GM12878 (cell line): ENCODE measurements around the gene IFITM2. TPM values are rescaled to one million over a fixed set of nuclear protein-coding genes. Genes with fewer than 3 reads are reported as not detected.

Source experiments
- ATAC-seq: fragments of 200-7000 bp; cut with Tn5 transposase; 3 replicates; pipeline ENCODE4 v1.9.1; 2020; ENCODE audit warnings: mild to moderate bottlenecking, moderate library complexity
- BruUV-seq: library from RNA; stranded (reverse); fragments of 400-500 nt; replicated peaks from 2 replicates; lab custom pipeline; 2021; lab: Mats Ljungman, UMichigan
- CTCF ChIA-PET: fragments of 300-600 bp; sonication (Branson Sonifier 250); formaldehyde crosslinking; extraction: SDS; loops from one replicate; lab custom pipeline; 2021; ENCODE audit warnings: inconsistent platforms; lab: Yijun Ruan, JAX
- POLR2A ChIA-PET: fragments of 350-600 bp; formaldehyde crosslinking; extraction: SDS; loops from one replicate; lab custom pipeline; 2021; ENCODE audit warnings: inconsistent platforms; lab: Charles Lee
- RAD21 ChIA-PET: fragments of 300-600 bp; sonication (Branson Sonifier 250); formaldehyde crosslinking; loops from one replicate; lab custom pipeline; 2023; ENCODE audit warnings: antibody characterized with exemption; ENCODE audit not compliant: unreplicated experiment; lab: Charles Lee
- SMC1A ChIA-PET: fragments of 300-600 bp; sonication (Branson Sonifier 250); formaldehyde crosslinking; loops from one replicate; lab custom pipeline; 2023; ENCODE audit not compliant: unreplicated experiment, uncharacterized antibody; lab: Charles Lee
- DNase-seq: peaks from one replicate; pipeline ENCODE4 v3.0.0-alpha.2; 2011; ENCODE audit warnings: low read depth, low spot score
- FAIRE-seq: peaks from 3 replicates; lab custom pipeline; 2011; peaks lifted over from hg19 to GRCh38; lab: Jason Lieb, UNC
- H2AFZ ChIP-seq: 2 replicates; pipeline ENCODE4 v1.6.0; 2011; ENCODE audit warnings: low read depth, low read length, control low read depth; ENCODE audit not compliant: control insufficient read depth
- H3K27ac ChIP-seq: 2 replicates; pipeline ENCODE4 v1.5.1; 2011; ENCODE audit warnings: control low read depth; ENCODE audit not compliant: control insufficient read depth, insufficient read depth
- H3K27me3 ChIP-seq, 2 experiments: replicated peaks in 1 of 2; 2 replicates each; pipeline versions ENCODE4 v1.6.0 to v1.6.1; 2011; ENCODE audit warnings: low read length in 1 of 2; ENCODE audit not compliant: control insufficient read depth in 2 of 2, insufficient read depth in 2 of 2
- H3K36me3 ChIP-seq, 2 experiments: 2 replicates each; pipeline ENCODE4 v1.5.1; 2011; ENCODE audit warnings: low read length in 1 of 2; ENCODE audit not compliant: control insufficient read depth in 2 of 2, insufficient read depth in 2 of 2
- H3K4me1 ChIP-seq: 2 replicates; pipeline ENCODE4 v1.6.1; 2011; ENCODE audit warnings: mild to moderate bottlenecking, low read length, moderate library complexity, mixed read lengths; ENCODE audit not compliant: control insufficient read depth, insufficient read depth
- H3K4me2 ChIP-seq: 2 replicates; pipeline ENCODE4 v1.6.0; 2011; ENCODE audit warnings: control low read depth; ENCODE audit not compliant: control insufficient read depth, insufficient read depth
- H3K4me3 ChIP-seq: fragments of 200-600 bp; sonication (generic); 2 replicates; pipeline ENCODE4 v1.5.1; 2016
- H3K79me2 ChIP-seq: 2 replicates; pipeline ENCODE4 v1.6.0; 2011; ENCODE audit warnings: low read length; ENCODE audit not compliant: control insufficient read depth, insufficient read depth
- H3K9ac ChIP-seq: 2 replicates; pipeline ENCODE4 v1.8.0; 2011; ENCODE audit warnings: low read length, control low read depth, mixed read lengths; ENCODE audit not compliant: control insufficient read depth, insufficient read depth
- H3K9me3 ChIP-seq: replicated peaks from 3 replicates; pipeline ENCODE4 v1.5.1; 2011; ENCODE audit warnings: mild to moderate bottlenecking, low read length; ENCODE audit not compliant: control insufficient read depth, insufficient read depth
- H4K20me1 ChIP-seq: 2 replicates; pipeline ENCODE4 v1.6.0; 2011; ENCODE audit not compliant: control insufficient read depth, insufficient read depth
- ATF3 ChIP-seq: IDR thresholded peaks from 2 replicates; pipeline ENCODE4 v1.6.1; 2011; ENCODE audit warnings: low read depth, mild to moderate bottlenecking, low read length, moderate library complexity, borderline replicate concordance; ENCODE audit errors: extremely low read depth
- CHD1 ChIP-seq: IDR thresholded peaks from 2 replicates; pipeline ENCODE4 v1.6.1; 2012; ENCODE audit warnings: low read depth, low read length, improper control_type of control experiment
- FOXM1 ChIP-seq: IDR thresholded peaks from 2 replicates; pipeline ENCODE4 v1.6.1; 2012; ENCODE audit warnings: low read depth, mild to moderate bottlenecking, inconsistent platforms, low read length, moderate library complexity
- HDAC2 ChIP-seq: fragments of 200-600 bp; sonication (generic); IDR thresholded peaks from 2 replicates; pipeline ENCODE4 v1.6.1; 2017
- MXI1 ChIP-seq: fragments of 150-350 bp; IDR thresholded peaks from 2 replicates; pipeline ENCODE4 v1.6.1; 2011; ENCODE audit warnings: low read depth, mild to moderate bottlenecking, inconsistent platforms, low read length, improper control_type of control experiment
- NFIC ChIP-seq: IDR thresholded peaks from 2 replicates; pipeline ENCODE4 v1.6.1; 2012; ENCODE audit warnings: low read depth, mild to moderate bottlenecking, inconsistent platforms, low read length, moderate library complexity
- POLR2AphosphoS5 ChIP-seq: IDR thresholded peaks from 2 replicates; pipeline ENCODE4 v1.6.1; 2011; ENCODE audit warnings: mild to moderate bottlenecking, low read length, inconsistent platforms
- RAD21 ChIP-seq: IDR thresholded peaks from 2 replicates; pipeline ENCODE4 v1.6.1; 2011; ENCODE audit warnings: mild to moderate bottlenecking, low read depth, low read length, moderate library complexity; ENCODE audit not compliant: insufficient read depth
- SIX5 ChIP-seq: IDR thresholded peaks from 2 replicates; pipeline ENCODE4 v1.6.1; 2011; ENCODE audit warnings: mild to moderate bottlenecking, low read depth, low read length, moderate library complexity; ENCODE audit not compliant: severe bottlenecking
- ZSCAN29 ChIP-seq: fragments of 450-650 bp; IDR thresholded peaks from 2 replicates; pipeline ENCODE4 v1.6.1; 2017; ENCODE audit warnings: mild to moderate bottlenecking, moderate library complexity
- WGBS: methylation state at CpG from one replicate; pipeline ENCODE4 v1.1.6; 2016; ENCODE audit warnings: low lambda C conversion rate; ENCODE audit not compliant: insufficient replicate concordance, insufficient coverage; ENCODE audit errors: missing lambda C conversion rate; 5-methylcytosine and 5-hydroxymethylcytosine counted together
- in situ Hi-C: fragments of 300-500 bp; cut with MboI; formaldehyde crosslinking; loops from 9 replicates; pipeline ENCODE4 v1.14.3; 2018; ENCODE audit warnings: mixed read lengths
- intact Hi-C: fragments of 100-400 bp; cut with micrococcal nuclease; formaldehyde crosslinking; loops from one replicate; pipeline ENCODE4 v1.14.2; 2022; ENCODE audit not compliant: unreplicated experiment
- polyA plus RNA-seq, 11 experiments: library from polyadenylated mRNA; depleted of rRNA in 4 of 11; unstranded in 6 of 11; stranded (reverse) in 5 of 11; fragments of >200 nt; fragmentation: Nextera tagmentation in 4 of 11; fragmentation: Illumina TruSeq in 1 of 11; extraction: Ambion mirVana in 4 of 11; extraction: Trizol in 1 of 11; gene quantifications; 1 replicate in 1 of 11; 2 replicates in 10 of 11; pipeline versions ENCODE4 v1.2.1 to v1.2.3, GENCODE V29; 2011 to 2016; ENCODE audit warnings: inconsistent platforms in 2 of 11, missing spikeins in 2 of 11, low read depth in 1 of 11
- total RNA-seq, 4 experiments: library from RNA; depleted of rRNA in 3 of 4; stranded (reverse); fragments of >200 nt in 3 of 4; fragmentation: Illumina TruSeq in 1 of 4; extraction: Trizol in 1 of 4; gene quantifications; 2 replicates each; pipeline versions ENCODE4 v1.2.1 to v1.2.3, GENCODE V29; 2013 to 2021
- TF ChIP-seq, protein P1 (sequence below): fragments of 450-650 bp; IDR thresholded peaks from 2 replicates; pipeline ENCODE4 v1.6.1; 2017; ENCODE audit warnings: mild to moderate bottlenecking, moderate library complexity
- TF ChIP-seq, protein P2 (sequence below): fragments of 450-650 bp; formaldehyde crosslinking; IDR thresholded peaks from 2 replicates; pipeline ENCODE4 v1.5.0; 2022; ENCODE audit warnings: mild to moderate bottlenecking, missing genetic modification characterization

IFITM2 gene
- total and polyA plus RNA-seq, 10 of the 15 experiments (the other 5 are each of a cell fraction or from before 2014, with no cell fraction given), result 116 to 3,672 (median 724) TPM

GRCh38 chr11:342328-342727 is 34.7 kb downstream of the IFITM2 start:
- 86% methylated on average over 3 of the region's 3 CpGs for WGBS
- intact Hi-C loops, result no loop called here

More at GRCh38 chr11:342328-342727, 34.7 kb downstream of the IFITM2 start:
- ChIA-PET SMC1A (interaction anchor here (0.6 to 1.4 kb wide), 2 partner anchors 12 to 98 kb away, joined by 3 read pairs; no protein-coding TSS in a partner anchor), POLR2A (no interaction called here), RAD21 (interaction anchor here (0.9 kb wide), 1 partner anchor 12 kb away, joined by 3 read pairs; no protein-coding TSS in a partner anchor), CTCF (interaction anchor here (1.0 kb wide), 1 partner anchor 13 kb away, joined by 4 read pairs; no protein-coding TSS in a partner anchor)
- TF ChIP-seq MXI1, result no peak
- TF ChIP-seq NFIC, result no peak
- TF ChIP-seq RAD21, result no peak
- TF ChIP-seq HDAC2, result no peak
- TF ChIP-seq FOXM1, result no peak
- TF ChIP-seq POLR2AphosphoS5, result no peak
- no peak for TF ChIP-seq ZSCAN29
- no peak for TF ChIP-seq CHD1
- TF ChIP-seq SIX5, result no peak
- TF ChIP-seq ATF3, result no peak
- TF ChIP-seq, protein P1, sequence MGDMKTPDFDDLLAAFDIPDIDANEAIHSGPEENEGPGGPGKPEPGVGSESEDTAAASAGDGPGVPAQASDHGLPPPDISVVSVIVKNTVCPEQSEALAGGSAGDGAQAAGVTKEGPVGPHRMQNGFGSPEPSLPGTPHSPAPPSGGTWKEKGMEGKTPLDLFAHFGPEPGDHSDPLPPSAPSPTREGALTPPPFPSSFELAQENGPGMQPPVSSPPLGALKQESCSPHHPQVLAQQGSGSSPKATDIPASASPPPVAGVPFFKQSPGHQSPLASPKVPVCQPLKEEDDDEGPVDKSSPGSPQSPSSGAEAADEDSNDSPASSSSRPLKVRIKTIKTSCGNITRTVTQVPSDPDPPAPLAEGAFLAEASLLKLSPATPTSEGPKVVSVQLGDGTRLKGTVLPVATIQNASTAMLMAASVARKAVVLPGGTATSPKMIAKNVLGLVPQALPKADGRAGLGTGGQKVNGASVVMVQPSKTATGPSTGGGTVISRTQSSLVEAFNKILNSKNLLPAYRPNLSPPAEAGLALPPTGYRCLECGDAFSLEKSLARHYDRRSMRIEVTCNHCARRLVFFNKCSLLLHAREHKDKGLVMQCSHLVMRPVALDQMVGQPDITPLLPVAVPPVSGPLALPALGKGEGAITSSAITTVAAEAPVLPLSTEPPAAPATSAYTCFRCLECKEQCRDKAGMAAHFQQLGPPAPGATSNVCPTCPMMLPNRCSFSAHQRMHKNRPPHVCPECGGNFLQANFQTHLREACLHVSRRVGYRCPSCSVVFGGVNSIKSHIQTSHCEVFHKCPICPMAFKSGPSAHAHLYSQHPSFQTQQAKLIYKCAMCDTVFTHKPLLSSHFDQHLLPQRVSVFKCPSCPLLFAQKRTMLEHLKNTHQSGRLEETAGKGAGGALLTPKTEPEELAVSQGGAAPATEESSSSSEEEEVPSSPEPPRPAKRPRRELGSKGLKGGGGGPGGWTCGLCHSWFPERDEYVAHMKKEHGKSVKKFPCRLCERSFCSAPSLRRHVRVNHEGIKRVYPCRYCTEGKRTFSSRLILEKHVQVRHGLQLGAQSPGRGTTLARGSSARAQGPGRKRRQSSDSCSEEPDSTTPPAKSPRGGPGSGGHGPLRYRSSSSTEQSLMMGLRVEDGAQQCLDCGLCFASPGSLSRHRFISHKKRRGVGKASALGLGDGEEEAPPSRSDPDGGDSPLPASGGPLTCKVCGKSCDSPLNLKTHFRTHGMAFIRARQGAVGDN, result no peak
- TF ChIP-seq, protein P2, sequence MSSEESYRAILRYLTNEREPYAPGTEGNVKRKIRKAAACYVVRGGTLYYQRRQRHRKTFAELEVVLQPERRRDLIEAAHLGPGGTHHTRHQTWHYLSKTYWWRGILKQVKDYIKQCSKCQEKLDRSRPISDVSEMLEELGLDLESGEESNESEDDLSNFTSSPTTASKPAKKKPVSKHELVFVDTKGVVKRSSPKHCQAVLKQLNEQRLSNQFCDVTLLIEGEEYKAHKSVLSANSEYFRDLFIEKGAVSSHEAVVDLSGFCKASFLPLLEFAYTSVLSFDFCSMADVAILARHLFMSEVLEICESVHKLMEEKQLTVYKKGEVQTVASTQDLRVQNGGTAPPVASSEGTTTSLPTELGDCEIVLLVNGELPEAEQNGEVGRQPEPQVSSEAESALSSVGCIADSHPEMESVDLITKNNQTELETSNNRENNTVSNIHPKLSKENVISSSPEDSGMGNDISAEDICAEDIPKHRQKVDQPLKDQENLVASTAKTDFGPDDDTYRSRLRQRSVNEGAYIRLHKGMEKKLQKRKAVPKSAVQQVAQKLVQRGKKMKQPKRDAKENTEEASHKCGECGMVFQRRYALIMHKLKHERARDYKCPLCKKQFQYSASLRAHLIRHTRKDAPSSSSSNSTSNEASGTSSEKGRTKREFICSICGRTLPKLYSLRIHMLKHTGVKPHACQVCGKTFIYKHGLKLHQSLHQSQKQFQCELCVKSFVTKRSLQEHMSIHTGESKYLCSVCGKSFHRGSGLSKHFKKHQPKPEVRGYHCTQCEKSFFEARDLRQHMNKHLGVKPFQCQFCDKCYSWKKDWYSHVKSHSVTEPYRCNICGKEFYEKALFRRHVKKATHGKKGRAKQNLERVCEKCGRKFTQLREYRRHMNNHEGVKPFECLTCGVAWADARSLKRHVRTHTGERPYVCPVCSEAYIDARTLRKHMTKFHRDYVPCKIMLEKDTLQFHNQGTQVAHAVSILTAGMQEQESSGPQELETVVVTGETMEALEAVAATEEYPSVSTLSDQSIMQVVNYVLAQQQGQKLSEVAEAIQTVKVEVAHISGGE (CRISPR knock-in tag), result no peak
- H2AFZ ChIP-seq, result no peak overlapping the region
- DNase-seq (no peak), FAIRE-seq (no peak), ATAC-seq (no peak)
- H4K20me1 ChIP-seq, result no peaks in the 10 kb centered on the region
- no peak overlapping the region for H3K27ac ChIP-seq
- H3K27me3 ChIP-seq, result no peaks in the 10 kb centered on the region
- in situ Hi-C loops, result no loop called here
- no TSS peak for BruUV-seq
- H3K36me3 ChIP-seq, result no peaks in the 10 kb centered on the region
- peaks cover 2% of the 10 kb centered on the region for H3K4me1 ChIP-seq
- no peak overlapping the region for H3K4me2 ChIP-seq
- no peaks in the 10 kb centered on the region for H3K79me2 ChIP-seq
- H3K4me3 ChIP-seq, result no peak overlapping the region
- H3K9ac ChIP-seq, result no peak overlapping the region
- H3K9me3 ChIP-seq, result no peaks in the 10 kb centered on the region; the same call in 2 of the 3 replicates
